ENCODE results near the gene GOLGA5.
"Not testable (repeated sequence)": the region's sequence is repeated elsewhere in the genome, so short reads cannot be mapped to it uniquely, and the experiment has no call there.

Gene GOLGA5

DNA sequence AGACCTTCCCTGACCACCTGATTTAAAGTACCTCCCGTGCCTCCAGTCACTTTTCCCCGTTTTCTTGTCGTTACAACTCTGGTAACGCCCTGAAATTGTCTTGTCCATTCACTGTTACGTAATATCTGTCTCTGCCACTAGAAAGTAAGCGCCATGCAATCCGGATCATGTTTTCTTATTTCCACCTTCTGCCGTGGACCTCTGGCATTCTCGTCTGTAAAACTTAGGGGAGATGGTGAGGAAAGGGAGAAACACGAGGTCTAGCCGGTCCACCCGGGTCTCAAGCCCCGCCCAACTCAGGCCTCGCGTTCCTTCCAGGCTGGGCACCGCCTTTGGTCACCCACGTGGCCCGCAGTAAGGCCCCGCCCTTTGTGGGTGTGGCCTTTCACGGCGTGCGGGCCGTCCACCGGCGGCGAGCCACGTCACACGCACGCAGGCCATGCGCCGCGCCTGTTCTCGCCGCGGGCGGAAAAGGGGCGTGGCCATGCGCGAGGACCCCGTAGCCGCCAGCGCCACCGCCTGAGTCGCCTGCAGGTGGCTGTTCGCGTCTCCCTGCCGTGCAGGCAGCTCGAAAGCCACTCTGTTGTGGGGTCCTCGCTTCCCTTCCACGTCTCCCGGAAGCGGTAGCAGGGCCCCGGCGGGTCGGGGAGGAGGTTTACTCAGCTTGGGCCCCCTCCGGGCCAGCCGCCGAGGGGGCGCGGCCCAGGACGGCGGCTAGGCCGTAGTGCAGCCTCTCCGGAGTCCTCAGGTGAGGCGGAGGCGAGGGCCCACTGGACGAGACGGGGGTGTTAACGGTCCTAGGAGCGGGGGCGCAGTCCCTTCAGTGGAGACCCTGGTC lies at the start of gene GOLGA5:
Gene GOLGA5, plus strand, starts transcription at position 597 of the 838 bp plus-strand sequence. CDS start 3,133 bp downstream, outside the sequence.
- peak; percentile 95 for DNase-seq (ENCODE audit: low spot score)
- no peak for TF ChIP-seq CTCF (IDR thresholded peaks at IDR 0.05; ENCODE audit: extremely low read depth, insufficient read depth, missing control alignments)
- in situ Hi-C loops (cut with MboI; ENCODE audit: low pct_unique_long_range_greater_than_20kb, low sequenced_read_pairs, unreplicated experiment) = loop anchor here (25.0 kb wide), 1 partner anchor 207 kb away; no protein-coding TSS in a partner anchor

DNA sequence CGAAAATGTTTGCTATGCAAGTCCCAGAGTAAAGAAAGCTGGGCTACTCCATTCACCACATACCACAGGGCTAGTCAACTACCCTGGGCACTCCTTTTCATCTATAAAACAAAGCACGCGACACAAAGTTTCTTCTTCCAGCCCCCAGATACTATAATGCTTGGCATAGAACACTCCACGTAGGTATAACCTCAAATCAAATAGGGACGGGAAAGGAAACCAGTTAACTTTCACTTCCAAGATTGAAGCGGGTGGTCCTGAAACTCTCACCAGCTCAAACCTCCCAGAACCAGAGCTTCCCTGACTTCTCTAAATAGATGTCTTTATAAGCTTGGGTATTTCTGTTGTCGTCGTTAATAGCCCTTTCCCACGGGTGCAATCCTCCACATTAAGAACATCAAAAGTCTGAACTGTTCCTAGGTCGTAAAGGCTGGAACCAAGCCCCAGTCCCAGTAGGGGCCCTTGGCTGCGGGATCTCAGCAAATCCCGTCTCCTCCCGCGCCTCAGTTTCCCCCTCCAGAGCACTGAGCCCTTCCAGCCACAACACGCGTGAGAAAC lies 46.3 kb upstream of the GOLGA5 start:
- in situ Hi-C loops (cut with MboI; ENCODE audit: low pct_unique_long_range_greater_than_20kb, low sequenced_read_pairs, unreplicated experiment) = no loop called here
- peak; percentile 41 for DNase-seq (ENCODE audit: low spot score)
- no peak for TF ChIP-seq CTCF (IDR thresholded peaks at IDR 0.05; ENCODE audit: extremely low read depth, insufficient read depth, missing control alignments)

- no peak for TF ChIP-seq CTCF (IDR thresholded peaks at IDR 0.05; ENCODE audit: extremely low read depth, insufficient read depth, missing control alignments)
- peak; percentile 90 for DNase-seq (ENCODE audit: low spot score)
- in situ Hi-C loops (cut with MboI; ENCODE audit: low pct_unique_long_range_greater_than_20kb, low sequenced_read_pairs, unreplicated experiment) = no loop called here
Measured at GRCh38 chr14:92748259-92749016, 45.7 kb upstream of the GOLGA5 start, which contains the start of gene LGMN. LGMN (minus strand) TSS chr14:92748627; CDS start chr14:92732786, 15,841 bp downstream.

- DNase-seq (ENCODE audit: low spot score); in situ Hi-C loops (cut with MboI; ENCODE audit: low pct_unique_long_range_greater_than_20kb, low sequenced_read_pairs, unreplicated experiment): not testable (repeated sequence)
Measured at GRCh38 chr14:92750222-92750728, 43.8 kb upstream of the GOLGA5 start.

DNA sequence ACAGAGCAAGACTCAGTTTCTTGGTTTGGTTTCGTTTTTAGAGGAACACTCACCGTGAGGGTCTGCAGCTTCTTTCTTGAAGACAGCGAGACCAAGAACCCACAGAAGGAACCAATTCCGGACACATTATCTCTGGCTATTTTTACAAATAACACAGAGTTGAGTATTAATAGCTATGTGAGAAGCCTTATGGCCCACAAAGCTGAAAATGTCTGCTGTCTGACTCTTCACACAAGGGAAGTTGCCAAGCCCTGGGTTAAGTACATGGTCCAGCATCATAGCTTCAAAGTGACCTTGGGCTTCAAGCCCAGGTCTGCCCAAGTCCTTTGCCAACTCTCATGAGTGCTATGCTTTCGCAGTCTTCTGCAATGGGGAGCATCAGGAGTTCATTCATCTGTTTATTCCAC lies 43.1 kb upstream of the GOLGA5 start:
- in situ Hi-C loops (cut with MboI; ENCODE audit: low pct_unique_long_range_greater_than_20kb, low sequenced_read_pairs, unreplicated experiment) = no loop called here
- no peak for TF ChIP-seq CTCF (IDR thresholded peaks at IDR 0.05; ENCODE audit: extremely low read depth, insufficient read depth, missing control alignments)
- DNase-seq (ENCODE audit: low spot score) = no peak

GRCh38 chr14:92751819-92752218 lies 42.3 kb upstream of the GOLGA5 start:
- peak; percentile 46 for DNase-seq (ENCODE audit: low spot score)
- in situ Hi-C loops (cut with MboI; ENCODE audit: low pct_unique_long_range_greater_than_20kb, low sequenced_read_pairs, unreplicated experiment) = no loop called here
- no peak for TF ChIP-seq CTCF (IDR thresholded peaks at IDR 0.05; ENCODE audit: extremely low read depth, insufficient read depth, missing control alignments)

All from GM13977 (cell line).